ENCODE measurements around the gene MTMR3. TPM values are rescaled to one million over a fixed set of nuclear protein-coding genes. Genes with fewer than 3 reads are reported as not detected.
"Not testable (repeated sequence)": the region's sequence is repeated elsewhere in the genome, so short reads cannot be mapped to it uniquely, and the experiment has no call there.

Gene MTMR3
- total RNA-seq, 3 donors from 2014 or later = 57.0 to 90.0 (median 67.2) TPM

DNA sequence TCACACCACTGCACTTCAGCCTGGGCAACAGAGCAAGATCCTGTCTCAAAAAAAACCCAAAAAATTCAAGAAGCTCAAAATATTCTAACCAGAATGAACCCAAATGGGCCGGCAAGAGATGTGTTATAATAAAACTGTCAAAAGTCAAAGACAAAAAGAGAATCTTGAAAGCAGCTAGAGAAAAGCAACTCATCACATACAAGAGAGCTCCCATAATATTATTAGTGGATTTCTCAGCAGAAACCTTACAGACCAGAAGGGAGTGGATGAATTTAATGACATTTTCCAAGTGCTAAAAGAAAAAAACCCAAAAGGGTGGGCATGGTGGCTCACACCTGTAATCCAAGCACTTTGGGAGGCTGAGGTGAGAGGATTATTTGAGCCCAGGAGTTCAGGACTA, 174.4 kb downstream of the MTMR3 start:
- no peak overlapping the region for H3K4me3 ChIP-seq
- peaks cover 6 to 7% of the 10 kb centered on the region in 2 donors for H3K9me3 ChIP-seq
- no peaks in the 10 kb centered on the region for H3K4me1 ChIP-seq
- DNase-seq (ENCODE audit: low spot score in 2 of 2) = no peak
- H3K27ac ChIP-seq = no peak overlapping the region
- H3K27me3 ChIP-seq = no peaks in the 10 kb centered on the region
- intact Hi-C loops (cut with DNase I; ENCODE audit: low total_unique reads) = no loop called here
- TF ChIP-seq CTCF (IDR thresholded peaks at IDR 0.05) = no peak
- TF ChIP-seq POLR2AphosphoS5 (IDR thresholded peaks at IDR 0.05) = no peak
- no peak for TF ChIP-seq POLR2A (IDR thresholded peaks at IDR 0.05)
- no peaks in the 10 kb centered on the region for H3K36me3 ChIP-seq

DNA sequence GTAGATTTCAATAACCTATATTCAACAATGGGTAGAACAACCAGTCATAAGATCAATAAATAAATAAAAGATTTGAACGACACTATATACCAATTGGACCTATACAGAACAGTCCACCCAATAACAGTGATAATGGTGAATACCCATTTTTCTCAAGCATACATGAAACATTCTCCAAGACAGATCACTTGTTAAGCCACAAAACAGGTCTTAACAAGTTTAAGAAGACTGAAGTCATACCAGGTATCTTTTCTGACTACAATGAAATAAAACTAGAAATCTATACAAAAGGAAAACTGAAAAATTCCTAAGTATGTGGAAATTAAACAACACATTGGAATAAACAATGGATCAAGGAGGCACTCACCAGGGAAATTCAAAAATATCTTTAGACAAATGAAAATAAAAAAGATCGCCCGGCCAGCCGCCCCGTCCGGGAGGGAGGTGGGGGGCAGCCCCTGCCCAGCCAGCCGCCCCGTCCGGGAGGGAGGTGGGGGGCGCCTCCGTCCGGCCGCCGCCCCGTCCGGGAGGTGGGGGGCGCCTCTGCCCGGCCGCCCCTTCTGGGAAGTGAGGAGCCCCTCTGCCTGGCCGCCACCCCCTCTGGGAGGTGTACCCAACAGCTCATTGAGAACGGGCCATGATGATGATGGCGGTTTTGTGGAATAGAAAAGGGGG, 176.5 kb downstream of the MTMR3 start:
- DNase-seq (ENCODE audit: low spot score in 2 of 2); H3K4me1 ChIP-seq; H3K27me3 ChIP-seq; H3K27ac ChIP-seq; H3K4me3 ChIP-seq; intact Hi-C loops (cut with DNase I; ENCODE audit: low total_unique reads); H3K36me3 ChIP-seq: not testable (repeated sequence)
- H3K9me3 ChIP-seq = peaks cover 6 to 16% of the 10 kb centered on the region in 2 donors

GRCh38 chr22:30061094-30061493, 178.1 kb downstream of the MTMR3 start:
- peaks cover 6 to 30% of the 10 kb centered on the region in 2 donors for H3K9me3 ChIP-seq
- H3K27me3 ChIP-seq; H3K27ac ChIP-seq; intact Hi-C loops (cut with DNase I; ENCODE audit: low total_unique reads); H3K4me3 ChIP-seq; DNase-seq (ENCODE audit: low spot score in 2 of 2); H3K36me3 ChIP-seq; H3K4me1 ChIP-seq: not testable (repeated sequence)

GRCh38 chr22:30062259-30062658, 179.3 kb downstream of the MTMR3 start:
- DNase-seq (ENCODE audit: low spot score in 2 of 2) = no peak
- Histone ChIP-seq H3K36me3 (no peaks in the 10 kb centered on the region), H3K27me3 (no peaks in the 10 kb centered on the region), H3K27ac (no peak overlapping the region), H3K9me3 (peaks cover 5 to 26% of the 10 kb centered on the region in 2 donors), H3K4me3 (no peak overlapping the region), H3K4me1 (no peaks in the 10 kb centered on the region)
- no peak for TF ChIP-seq CTCF (IDR thresholded peaks at IDR 0.05)
- intact Hi-C loops (cut with DNase I; ENCODE audit: low total_unique reads) = no loop called here

DNA sequence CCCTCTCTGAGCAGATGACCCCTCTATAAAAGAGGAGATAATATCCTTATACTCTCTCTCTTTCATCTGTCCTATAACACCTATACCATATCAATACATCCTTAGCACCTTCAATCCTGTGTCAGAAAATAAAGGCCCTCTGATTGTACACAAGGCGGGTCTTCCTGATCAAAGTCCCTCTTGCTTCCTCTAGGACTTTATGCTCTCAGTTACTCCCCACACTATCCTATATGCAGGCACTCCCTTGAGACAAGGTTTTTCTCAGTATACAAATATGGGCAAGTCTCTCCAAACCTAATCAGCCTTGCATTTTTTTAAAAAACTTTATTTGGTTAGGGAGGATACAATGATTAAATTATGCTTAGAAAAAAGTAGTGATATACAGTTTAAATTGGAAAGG, 180.0 kb downstream of the MTMR3 start:
- TF ChIP-seq POLR2AphosphoS5 (IDR thresholded peaks at IDR 0.05) (no peak), POLR2A (IDR thresholded peaks at IDR 0.05) (no peak), CTCF (IDR thresholded peaks at IDR 0.05) (no peak)
- no peak overlapping the region for H3K4me3 ChIP-seq
- DNase-seq (ENCODE audit: low spot score in 2 of 2) = no peak
- peaks cover 0 to 23% of the 10 kb centered on the region in 2 donors for H3K9me3 ChIP-seq
- H3K27me3 ChIP-seq = no peaks in the 10 kb centered on the region
- H3K4me1 ChIP-seq = no peaks in the 10 kb centered on the region
- intact Hi-C loops (cut with DNase I; ENCODE audit: low total_unique reads) = no loop called here
- no peak overlapping the region for H3K27ac ChIP-seq
- no peaks in the 10 kb centered on the region for H3K36me3 ChIP-seq

DNA sequence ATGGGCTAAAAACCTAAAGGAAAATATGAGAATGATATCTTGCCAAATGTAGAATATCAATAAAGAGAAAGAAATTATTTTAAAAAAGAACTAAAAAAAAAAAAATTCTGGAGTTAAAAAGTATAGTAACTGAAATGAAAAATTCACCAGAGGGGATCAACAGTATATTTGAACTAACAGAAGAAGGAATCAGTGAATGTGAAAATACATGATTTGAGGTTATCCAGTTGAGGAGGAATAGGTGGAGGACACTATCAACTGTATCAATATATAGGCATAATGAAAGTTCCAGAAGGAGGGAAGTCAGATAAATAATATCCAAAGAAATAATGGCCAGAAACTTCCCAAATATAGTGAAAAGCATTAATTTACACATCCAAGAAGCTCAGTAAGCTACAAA, 181.2 kb downstream of the MTMR3 start:
- H3K9me3 ChIP-seq = peaks cover 0 to 23% of the 10 kb centered on the region in 2 donors
- no peaks in the 10 kb centered on the region for H3K4me1 ChIP-seq
- no peaks in the 10 kb centered on the region for H3K36me3 ChIP-seq
- H3K27ac ChIP-seq = no peak overlapping the region
- DNase-seq (ENCODE audit: low spot score in 2 of 2) = no peak
- H3K4me3 ChIP-seq = no peak overlapping the region
- TF ChIP-seq POLR2A (IDR thresholded peaks at IDR 0.05) (no peak), POLR2AphosphoS5 (IDR thresholded peaks at IDR 0.05) (no peak), CTCF (IDR thresholded peaks at IDR 0.05) (no peak)
- intact Hi-C loops (cut with DNase I; ENCODE audit: low total_unique reads) = no loop called here
- no peaks in the 10 kb centered on the region for H3K27me3 ChIP-seq

All from breast epithelium (tissue), 4 donors.